NCI-H1694 treated with DMSO at 0.1 percent for 48 hours (cell line): ENCODE measurements around the gene STON2.
"Not testable (repeated sequence)": the region's sequence is repeated elsewhere in the genome, so short reads cannot be mapped to it uniquely, and the experiment has no call there.

Experiments used
- DNase-seq: peaks from one replicate; lab custom pipeline; 2025; lab: John Stamatoyannopoulos, UW

STON2 gene

DNA sequence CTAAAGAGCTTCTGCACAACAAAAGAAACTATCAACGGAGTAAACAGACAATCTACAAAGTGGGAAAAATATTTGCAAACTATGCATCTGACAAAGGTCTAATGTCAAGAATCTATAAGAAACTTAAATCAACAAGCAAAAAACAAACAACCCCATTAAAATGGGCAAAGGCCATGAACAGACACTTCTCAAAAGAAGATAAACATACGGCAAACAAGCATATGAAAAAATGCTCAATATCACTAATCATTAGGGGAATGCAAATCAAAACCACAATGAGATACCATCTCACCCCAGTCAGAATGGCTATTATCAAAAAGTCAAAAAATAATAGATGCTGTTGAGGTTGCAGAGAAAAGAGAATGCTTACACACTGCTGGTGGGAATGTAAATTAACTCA is 20.1 kb downstream of the STON2 start:
- not testable (repeated sequence) for DNase-seq

DNA sequence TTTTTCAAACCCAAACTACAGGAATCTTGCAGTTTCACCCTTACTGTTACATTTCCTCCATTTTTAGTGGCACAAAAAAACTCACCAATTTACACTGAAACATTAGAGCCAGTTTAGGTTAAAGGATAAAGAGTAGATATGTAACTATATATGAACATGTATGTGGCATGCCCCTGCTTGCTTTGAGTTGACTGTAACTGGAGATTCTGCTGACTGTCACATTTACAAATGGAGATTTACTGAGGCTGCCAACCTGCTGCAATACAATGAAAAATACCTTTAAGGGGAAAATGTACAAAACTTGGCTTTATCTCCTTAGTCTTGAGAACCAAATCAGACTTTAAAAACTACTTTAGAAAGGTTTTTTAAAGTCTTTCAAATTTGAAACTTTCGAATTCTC is 28.3 kb downstream of the STON2 start:
- DNase-seq = peak; percentile 35

DNA sequence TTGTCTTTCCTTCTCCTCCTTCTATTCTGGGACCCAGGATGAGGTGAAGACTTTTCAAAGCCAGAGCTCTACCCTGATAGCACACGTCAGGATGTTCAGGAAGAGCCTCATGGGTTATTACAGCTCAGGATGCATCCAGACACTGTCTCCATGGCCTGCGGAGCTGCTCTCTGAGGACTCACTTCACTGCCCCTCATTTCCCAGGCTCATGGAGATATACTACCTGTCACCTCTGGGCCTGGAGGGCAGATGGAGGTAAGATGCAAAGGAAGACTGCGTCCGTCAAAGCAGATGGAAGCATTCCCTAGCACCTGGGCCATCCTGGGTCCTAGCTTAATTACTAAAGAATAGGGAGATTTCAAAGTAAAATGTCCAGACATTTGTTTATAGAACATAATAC is 32.6 kb downstream of the STON2 start:
- DNase-seq = no peak

DNA sequence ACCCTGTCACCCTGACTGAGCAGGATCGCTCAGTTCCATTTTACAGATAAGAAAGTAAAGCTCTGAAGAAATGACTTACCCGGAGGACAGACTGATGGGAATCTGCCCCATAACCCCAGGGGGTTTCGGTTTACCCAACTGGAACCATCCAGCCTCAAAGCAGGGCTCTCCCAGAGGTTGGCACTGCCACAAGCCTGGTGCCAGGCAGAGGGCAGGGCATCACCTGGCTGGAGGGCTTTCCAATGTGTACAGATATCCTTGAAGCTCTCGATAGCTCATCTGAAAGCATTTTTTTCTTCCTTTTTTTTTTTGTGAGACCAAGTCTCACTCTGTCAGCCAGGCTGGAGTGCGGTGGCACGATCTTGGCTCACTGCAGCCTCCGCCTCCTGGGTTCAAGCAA is 33.2 kb downstream of the STON2 start:
- DNase-seq = no peak

DNA sequence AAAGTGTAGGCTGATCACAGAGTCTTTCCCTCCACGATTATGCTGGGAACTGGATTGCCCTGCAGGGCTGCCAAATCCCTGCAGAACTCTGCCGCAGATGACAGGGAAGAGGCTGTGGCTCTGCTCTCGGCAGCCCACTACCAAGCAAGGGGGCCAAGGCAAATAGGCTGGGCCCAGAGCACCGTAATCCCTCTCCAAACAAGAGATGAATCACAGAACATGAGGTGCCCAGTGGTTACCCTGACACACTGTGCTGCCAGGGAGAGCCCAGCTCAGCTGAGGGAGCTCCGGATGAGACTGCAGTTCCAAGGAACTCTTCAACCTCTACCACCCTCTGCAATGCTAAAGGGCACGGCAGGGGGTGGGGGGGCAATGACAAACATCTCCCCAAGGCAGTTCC is 33.9 kb downstream of the STON2 start:
- DNase-seq = peak; percentile 62

DNA sequence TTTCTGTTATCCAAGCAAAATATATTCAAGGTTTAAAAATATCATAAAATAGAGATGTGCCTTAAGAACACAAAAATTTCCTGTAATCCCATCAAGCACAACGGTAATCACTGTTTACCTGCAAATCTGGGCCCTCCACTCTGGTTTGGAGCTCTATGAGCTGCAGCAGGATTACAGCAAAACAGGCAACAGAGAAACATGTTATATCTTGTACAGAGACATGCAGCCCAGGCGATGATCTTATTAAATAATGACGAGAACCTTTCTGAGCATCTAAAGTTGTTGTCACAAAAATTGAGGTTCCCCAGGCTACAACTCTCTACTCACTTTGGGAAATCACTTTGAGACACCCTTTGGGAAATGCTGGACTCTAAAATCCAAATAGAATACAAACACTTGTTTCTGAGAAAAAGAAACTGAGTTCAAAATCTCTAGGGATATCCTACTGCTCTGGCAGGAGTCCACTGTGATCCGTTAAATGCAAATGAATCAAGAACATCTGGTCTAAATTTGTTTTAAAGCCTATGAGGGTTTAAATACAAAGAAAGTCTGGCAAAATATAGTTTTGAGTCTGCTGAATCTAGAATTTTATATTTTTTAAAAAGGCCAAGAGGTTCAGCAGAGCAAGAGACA is 36.3 kb downstream of the STON2 start:
- DNase-seq = peak; percentile 99

DNA sequence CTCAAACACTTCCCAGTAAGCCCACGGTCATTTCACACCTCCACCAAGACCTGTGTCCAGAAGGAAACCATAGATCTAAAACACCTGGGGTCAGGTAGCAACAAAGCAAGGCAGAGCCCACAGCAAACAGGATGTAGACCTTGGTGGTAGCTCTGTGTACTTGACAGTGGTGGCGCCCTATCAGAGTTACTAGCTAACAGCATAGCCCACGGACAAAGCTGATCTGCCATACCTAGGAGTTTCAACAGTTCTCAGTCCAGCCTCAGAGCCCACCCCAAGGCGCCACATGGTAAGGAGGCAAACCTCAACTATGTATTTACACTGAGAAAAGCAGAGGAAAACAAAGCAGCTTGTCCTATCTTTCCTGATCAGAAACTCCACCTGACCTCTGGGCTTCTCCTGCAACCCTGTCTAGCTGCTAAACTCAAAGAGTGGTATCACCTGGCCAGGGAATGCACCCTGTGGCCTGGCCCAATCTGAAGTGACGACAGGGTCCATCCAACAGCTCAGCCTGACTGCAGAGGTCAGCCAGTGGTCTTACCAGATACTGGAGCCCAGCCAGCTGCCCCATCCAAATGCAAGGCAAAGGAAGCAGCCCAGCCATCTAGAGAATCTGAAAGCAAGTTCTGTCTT is 46.3 kb downstream of the STON2 start:
- no peak for DNase-seq

DNA sequence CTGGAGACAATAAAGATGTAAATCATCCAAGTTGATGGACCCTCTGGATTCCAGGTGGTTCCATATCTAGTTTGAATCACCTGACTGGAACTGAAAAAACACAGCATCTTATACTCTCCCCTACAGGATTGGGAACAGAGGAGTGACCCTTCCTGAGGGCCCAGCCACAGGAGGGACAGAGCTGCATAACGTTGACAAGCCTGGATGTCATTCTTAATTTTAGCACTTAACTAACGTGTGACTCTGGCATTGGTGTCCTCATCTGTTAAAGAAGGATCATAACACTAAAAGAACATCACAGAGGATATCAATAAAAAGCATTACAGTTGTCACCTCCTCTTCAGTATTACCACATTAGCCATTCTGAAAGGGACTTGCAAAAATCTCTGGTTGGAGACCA is 47.7 kb downstream of the STON2 start:
- no peak for DNase-seq

DNA sequence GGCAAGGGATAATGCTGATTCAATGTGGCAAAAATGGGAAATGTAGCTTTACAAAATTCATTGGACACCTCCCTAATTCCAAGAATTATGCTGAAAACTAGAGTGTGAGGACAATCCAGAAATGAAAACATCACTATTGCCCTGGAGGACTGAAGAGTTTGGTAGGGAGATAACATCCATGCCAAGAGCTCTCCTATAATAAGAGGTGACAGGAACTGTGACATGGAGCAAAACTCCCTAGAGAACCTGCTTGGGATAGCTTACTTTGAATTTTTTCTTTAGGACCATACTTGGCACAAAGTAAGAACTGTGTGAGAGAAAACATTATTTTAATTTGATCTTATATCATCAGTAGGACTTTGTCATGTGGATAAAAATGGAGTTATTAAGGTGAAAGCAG is 48.9 kb downstream of the STON2 start:
- DNase-seq = no peak

DNA sequence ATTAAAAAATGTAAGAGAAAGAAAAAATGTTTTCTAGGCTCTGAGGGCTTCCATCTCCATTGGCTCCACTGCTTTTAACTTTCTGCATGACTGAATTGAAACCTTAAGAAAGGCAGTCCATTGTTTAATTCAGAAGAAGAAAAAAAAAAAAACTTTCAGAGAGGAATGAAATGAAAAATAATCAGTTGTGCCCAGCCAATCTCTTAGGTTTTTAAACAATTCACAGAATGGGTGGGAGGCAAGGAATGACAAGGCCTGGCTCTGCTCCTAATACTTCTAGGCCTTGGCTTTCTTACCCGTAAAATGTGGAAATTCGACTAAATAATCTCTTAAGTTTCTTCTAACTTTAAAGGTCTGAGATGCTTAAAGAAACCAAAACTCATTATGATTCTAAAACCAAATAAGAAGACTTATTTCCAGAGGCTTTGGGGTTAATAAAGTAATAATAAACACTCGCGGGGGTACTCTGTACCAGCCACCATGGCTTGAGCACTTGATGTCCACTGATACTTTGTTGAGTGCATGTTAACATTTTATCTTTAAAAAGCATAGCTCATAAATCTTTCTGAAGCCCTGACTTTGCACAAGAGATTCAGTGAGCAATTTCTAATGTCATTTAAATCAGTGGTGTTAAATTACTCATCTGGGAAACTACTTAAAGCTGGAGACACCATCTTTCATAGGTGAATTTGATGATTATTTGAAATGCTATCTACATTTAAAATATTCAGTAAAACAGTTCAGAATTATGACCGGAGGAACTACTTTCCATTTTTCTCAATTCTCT is 49.6 kb downstream of the STON2 start:
- no peak for DNase-seq

DNA sequence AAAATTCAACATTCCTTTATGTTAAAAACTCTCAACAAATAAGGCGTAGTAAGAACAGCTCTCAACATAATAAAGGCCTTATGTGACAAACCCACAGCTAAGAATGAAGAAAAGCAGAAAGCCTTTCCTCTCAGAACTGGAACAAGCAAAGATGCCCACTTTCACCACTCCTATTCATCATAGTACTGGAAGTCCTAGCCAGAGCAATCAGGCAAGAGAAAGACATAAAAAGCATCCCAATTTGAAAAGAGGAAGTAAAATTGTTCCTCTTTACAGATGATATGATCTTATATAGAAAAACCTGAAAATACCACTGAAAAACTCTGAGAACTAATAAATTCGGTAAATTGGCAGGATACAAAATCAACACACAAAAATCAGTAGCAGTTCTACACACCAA is 52.1 kb downstream of the STON2 start:
- DNase-seq = no peak

DNA sequence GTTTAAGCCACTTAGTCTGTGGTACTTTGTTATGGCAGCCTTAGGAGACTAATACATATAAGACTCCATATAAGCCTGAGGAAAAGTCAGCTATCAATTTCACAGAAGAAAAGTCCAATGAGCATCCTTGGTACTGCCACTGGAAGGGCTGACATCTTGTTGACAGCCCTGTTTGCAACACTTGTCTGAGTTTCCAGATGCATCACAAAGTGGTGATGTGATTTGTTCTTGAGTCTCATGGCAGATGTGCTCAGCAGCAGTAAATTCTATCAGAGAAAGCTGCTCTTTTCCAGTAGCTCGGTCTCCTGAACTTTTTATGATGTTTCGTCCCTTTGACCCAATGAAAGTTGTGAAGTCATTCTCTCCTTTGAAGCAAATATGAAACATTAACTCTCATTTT is 54.3 kb downstream of the STON2 start:
- DNase-seq = no peak

DNA sequence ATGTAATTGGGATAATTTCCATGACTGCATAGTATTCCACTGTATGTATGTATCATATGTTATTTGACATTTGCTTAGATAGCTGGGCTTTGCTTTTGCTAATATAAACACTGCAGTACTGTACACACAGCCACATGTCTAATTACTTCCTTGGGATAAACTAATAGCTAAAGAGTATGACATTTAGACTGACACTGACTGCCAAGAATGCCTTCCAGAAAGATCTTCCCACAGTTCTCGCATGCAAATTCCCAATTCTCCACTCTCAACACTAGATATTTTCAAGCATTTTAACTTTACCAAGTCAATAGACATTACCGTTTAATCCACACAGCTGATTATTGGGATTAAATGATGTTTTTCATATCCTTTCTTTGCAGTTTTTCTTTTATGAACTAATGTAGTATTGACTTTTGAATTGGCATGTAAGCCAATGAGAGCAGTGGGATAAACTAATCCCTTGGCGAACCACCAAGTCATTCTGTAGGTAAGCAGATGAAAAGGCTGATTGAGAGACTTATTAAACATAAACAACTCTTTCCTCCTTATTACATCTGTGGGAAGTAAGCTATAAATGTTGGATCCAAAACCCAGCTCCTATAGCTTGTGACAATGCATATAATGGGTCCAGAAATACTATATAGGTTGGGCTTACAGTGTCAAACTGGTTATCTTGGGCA is 55.5 kb downstream of the STON2 start:
- no peak for DNase-seq

DNA sequence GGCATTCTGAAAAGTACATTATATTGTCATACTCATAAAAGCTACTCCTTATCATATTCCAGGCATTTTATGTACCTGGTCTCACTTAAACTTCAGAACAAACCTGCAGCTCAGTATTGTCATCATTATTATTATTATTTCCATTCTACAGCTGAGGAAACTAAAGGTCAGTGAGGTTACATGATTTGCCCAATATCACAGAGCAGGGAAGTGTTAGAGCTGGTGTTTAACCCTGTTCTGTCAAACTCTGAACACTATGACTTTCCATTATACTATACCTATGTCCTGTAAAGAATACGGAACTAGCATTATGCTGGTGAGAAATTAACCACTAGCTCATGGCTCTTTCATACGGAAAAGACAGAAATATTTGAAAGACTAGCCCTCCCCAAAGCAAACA is 56.4 kb downstream of the STON2 start:
- no peak for DNase-seq

DNA sequence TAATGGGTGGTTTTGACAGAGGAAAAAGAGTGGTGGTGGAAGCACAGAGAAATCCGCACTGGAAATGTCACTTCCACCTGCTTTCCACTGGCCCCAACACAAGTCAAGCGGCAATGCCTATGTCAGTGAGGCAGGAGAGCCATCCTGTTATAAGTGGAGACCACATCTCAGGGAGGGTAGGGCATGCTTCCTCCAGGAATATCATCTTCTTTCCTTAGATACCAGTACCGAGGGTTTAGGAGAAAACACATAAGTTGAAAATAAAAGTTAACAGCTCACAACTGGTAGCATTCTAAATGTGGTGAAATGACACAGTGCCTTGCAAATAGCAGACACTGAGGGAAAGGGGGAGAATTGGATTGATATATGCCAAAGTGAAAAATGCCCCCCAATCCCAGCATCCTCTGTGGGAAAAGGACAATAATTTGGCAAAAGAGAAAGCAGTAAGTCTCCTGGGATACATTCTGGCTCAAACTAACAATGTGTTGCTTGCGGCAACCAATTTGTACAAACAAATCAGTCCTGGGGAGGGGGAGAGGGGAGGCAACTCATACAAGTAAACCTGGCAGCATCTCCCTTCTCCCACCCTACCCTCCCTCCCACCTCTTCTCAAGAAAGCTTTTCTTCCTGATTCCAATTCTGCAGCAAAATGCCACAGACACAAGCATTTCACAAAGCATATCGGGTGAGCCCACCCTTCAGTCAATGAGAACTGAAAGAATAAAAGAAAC is 57.1 kb downstream of the STON2 start:
- no peak for DNase-seq

DNA sequence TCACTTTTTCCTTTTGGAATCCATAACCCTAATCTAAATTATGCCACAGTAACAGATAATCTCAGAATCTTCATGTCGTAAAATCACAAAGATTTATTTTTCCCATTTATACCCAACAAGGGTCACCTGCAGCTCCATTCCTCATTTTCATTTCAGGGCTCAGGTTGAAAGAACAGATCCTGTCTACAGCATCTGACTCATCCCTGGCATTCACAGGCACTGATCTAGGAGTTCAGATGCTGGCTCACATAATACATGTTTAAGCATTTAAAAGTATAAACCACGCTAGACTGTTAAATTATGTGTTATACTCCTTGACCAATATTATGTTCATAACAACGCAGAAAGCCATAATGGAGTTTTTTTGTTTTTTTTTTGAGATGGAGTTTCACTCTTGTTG is 58.3 kb downstream of the STON2 start:
- DNase-seq = no peak

DNA sequence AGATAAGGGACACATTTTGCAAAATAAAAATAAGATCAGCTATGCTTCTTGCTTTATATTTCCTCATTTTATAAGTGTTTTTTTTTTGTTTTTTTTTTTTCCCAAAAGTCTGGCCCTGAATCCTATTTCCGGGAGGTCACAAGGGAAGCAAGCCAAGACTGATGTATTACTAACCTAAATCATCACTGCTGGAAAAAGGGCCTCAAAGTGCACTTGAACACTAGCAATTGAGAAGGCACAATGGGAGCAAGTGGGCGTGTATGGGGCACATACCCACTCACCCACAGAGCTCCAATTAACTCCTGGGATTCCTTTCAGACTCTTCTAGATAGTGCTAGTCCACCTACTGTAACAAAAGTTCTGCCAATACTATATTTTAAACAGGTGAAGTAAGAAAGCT is 58.8 kb downstream of the STON2 start:
- no peak for DNase-seq

DNA sequence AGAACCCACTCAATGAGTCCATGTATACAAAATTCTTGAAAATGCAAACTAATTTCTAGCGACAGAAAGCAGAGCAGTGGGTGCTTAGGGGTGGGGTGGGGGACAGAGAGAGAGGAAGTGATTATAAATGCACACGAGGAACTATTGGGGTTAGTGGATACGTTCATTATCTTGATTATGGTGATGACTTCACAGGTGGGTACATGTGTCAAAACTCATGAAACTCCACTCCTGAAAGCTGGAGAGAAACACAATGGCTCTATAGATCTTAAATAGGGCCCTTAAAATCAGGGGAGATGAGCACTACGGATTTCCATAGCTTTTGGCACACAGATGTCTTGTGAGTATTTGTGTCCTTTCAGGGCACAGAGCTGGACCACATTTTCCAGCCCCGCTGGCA is 59.9 kb downstream of the STON2 start:
- DNase-seq = no peak

DNA sequence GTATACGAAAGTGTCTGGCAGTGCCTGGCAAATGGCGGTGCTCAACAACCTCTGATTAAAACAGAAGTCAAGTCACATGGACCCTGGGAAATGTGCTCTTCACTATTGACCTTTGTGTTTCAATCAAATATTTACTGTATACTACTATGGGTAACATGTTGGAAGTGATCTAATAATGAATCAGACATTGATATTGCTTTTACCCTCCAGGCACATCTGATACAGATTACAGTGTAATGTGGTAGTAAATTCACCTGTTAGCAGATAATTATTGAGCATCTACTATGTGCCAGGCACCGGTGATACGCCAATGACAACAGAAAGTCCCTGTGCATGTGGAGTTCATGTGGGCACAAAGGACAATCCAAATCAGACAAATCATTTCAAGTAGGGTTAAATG is 63.1 kb downstream of the STON2 start:
- no peak for DNase-seq

DNA sequence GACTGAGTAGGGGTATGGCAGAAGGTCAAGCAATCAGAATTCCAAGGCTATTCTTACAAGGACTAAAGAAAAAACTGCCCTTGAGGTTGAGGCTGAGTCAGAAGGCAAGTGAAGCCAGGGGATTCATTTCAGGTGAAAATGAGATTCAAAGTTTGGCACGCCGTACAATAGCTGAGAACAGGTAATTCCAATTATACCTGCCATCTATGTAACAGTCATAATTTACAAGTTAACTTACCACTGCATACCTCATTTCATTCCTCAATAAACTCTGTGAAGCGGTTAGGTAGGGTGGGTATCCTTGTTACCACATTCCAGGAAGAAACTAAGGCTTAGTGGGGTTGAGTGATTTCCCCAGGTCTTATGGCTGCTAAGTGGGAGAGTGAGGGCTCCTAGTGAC is 64.1 kb downstream of the STON2 start:
- DNase-seq = no peak

DNA sequence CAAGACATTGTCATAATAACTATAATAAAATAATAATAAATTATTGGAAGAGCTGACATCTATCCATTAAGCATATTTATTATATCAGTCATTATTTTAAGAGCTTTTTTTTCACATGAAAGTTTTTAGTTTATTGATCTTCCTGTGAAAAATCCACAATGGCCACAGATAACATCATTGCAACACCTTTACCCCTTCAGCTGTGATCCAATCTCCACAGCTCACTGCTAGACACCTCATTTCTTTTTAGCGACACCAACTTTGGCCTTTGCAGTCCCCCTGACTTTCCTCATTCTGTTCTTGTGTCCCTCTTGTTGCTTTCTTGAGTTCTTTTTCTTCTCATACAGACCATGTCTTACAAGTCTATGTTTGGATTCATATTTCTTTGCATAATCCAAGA is 67.4 kb downstream of the STON2 start:
- no peak for DNase-seq
